Measurements from ENCODE around the gene AP1G1. TPM values are rescaled to one million over a fixed set of nuclear protein-coding genes. Genes with fewer than 3 reads are reported as not detected.
"Not testable (repeated sequence)": the region's sequence is repeated elsewhere in the genome, so short reads cannot be mapped to it uniquely, and the experiment has no call there.

AP1G1 gene
- total RNA-seq, 2 experiments from 2014 or later: 53.9 to 57.4 TPM

DNA sequence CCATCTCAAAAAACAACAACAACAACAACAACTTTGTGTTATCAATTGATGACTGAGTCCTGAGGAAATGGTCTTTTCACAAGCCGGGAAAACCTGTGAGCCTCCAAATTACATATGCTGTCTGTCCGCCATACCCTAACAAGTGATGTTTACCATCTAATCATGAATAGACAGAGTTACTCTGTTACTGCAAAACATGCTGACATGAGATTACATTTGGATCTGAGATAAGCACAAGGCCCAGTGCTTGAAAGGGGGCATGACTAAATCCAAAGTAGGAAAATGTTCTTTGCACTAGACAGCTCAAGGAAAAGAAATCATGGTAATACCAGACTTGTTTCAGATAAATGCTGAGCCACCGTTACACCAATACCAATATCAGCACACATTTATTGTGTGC is 28.5 kb upstream of the AP1G1 start:
- no peak overlapping the region for H3K27ac Mint-ChIP-seq
- intact Hi-C loops (cut with micrococcal nuclease): no loop called here
- H3K4me1 Mint-ChIP-seq (ENCODE audit: low read depth): peaks cover 7% of the 10 kb centered on the region
- ChIA-PET POLR2A (no interaction called here), CTCF (no interaction called here)
- TF ChIP-seq, protein P1, sequence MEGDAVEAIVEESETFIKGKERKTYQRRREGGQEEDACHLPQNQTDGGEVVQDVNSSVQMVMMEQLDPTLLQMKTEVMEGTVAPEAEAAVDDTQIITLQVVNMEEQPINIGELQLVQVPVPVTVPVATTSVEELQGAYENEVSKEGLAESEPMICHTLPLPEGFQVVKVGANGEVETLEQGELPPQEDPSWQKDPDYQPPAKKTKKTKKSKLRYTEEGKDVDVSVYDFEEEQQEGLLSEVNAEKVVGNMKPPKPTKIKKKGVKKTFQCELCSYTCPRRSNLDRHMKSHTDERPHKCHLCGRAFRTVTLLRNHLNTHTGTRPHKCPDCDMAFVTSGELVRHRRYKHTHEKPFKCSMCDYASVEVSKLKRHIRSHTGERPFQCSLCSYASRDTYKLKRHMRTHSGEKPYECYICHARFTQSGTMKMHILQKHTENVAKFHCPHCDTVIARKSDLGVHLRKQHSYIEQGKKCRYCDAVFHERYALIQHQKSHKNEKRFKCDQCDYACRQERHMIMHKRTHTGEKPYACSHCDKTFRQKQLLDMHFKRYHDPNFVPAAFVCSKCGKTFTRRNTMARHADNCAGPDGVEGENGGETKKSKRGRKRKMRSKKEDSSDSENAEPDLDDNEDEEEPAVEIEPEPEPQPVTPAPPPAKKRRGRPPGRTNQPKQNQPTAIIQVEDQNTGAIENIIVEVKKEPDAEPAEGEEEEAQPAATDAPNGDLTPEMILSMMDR (IDR thresholded peaks at IDR 0.05): no peak
- H3K36me3 Mint-ChIP-seq (ENCODE audit: low read depth): no peaks in the 10 kb centered on the region
- no peaks in the 10 kb centered on the region for H3K27me3 Mint-ChIP-seq
- ATAC-seq (no peak), DNase-seq (no peak)
- H3K4me3 Mint-ChIP-seq: no peak overlapping the region
- no peaks in the 10 kb centered on the region for H3K9me3 Mint-ChIP-seq

DNA sequence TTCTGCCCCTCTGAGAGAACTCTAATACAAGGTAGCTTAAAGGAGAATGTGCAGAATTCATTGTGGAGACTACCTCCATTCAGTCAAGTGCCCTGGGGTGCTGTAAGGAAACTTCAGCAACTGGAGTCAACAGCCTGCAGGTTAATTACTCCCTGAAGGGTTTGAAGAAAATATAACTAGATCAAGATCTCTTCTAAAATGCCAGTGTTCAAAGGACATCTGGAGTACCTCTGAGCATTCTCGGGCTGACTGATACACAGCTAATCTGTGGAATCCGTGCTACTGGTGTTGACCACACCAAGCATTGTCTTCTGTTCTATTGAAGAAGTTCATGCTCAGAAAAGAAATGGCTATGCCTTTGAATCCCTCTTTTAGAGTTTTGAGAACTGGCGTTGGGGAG is 25.7 kb upstream of the AP1G1 start:
- no peaks in the 10 kb centered on the region for H3K36me3 Mint-ChIP-seq (ENCODE audit: low read depth)
- no peak overlapping the region for H3K27ac Mint-ChIP-seq
- no peak for ATAC-seq
- ChIA-PET CTCF (no interaction called here), POLR2A (no interaction called here)
- intact Hi-C loops (cut with micrococcal nuclease): no loop called here
- TF ChIP-seq, protein P1 (IDR thresholded peaks at IDR 0.05): no peak
- no peak overlapping the region for H3K4me3 Mint-ChIP-seq
- DNase-seq: no peak
- H3K27me3 Mint-ChIP-seq: no peaks in the 10 kb centered on the region
- no peaks in the 10 kb centered on the region for H3K9me3 Mint-ChIP-seq
- peaks cover 4% of the 10 kb centered on the region for H3K4me1 Mint-ChIP-seq (ENCODE audit: low read depth)

DNA sequence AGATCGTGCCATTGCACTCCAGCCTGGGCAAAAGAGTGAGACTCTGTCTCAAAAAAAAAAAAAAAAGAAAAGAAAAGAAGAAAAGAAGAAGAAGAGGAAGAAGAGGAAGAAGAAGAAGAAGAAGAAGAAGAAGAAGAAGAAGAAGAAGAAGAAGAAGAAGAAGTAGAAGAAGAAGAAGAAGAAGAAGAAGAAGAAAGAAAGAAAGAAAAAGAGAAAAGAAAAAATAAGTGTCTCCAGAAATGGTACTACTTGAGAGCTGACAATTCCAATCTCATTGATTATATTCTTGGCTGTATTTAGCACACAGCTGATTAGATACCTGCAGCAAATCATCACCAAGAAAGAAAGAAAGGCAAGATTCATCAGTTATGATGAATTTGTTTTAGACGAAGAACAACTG is 23.5 kb upstream of the AP1G1 start:
- H3K4me1 Mint-ChIP-seq (ENCODE audit: low read depth); H3K27me3 Mint-ChIP-seq; ATAC-seq; H3K9me3 Mint-ChIP-seq; CTCF ChIA-PET; DNase-seq; H3K4me3 Mint-ChIP-seq; H3K36me3 Mint-ChIP-seq (ENCODE audit: low read depth); H3K27ac Mint-ChIP-seq; intact Hi-C loops (cut with micrococcal nuclease): not testable (repeated sequence)
- POLR2A ChIA-PET: interaction anchor here (1.1 kb wide), 1 partner anchor 11 kb away, joined by 3 read pairs; no protein-coding TSS in a partner anchor

DNA sequence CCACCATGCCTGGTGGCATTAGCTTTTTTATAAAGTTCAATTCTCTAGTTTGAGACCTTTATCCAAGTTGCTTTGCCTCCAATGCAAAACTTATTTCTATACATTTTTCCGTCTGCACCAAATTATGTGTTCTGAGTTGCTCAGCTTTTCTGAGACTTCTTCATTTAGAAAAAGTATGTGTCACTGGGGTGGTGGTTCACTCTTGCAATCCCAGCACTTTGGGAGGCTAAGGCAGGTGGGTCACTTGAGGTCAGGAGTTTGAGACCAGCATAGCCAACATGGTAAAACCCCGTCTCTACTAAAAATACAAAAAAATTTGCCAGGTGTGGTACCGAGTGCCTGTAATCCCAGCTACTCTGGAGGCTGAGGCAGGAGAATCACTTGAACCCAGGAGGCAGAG is 23.1 kb upstream of the AP1G1 start:
- H3K36me3 Mint-ChIP-seq (ENCODE audit: low read depth); DNase-seq; H3K27me3 Mint-ChIP-seq; H3K9me3 Mint-ChIP-seq; H3K27ac Mint-ChIP-seq; H3K4me1 Mint-ChIP-seq (ENCODE audit: low read depth); H3K4me3 Mint-ChIP-seq; intact Hi-C loops (cut with micrococcal nuclease); ATAC-seq: not testable (repeated sequence)
- POLR2A ChIA-PET: interaction anchor here (0.7 to 1.1 kb wide), 2 partner anchors 12 to 19 kb away, joined by 3 read pairs; no protein-coding TSS in a partner anchor
- CTCF ChIA-PET: interaction anchor here (1.3 kb wide), 1 partner anchor 130 kb away, joined by 4 read pairs; no protein-coding TSS in a partner anchor

DNA sequence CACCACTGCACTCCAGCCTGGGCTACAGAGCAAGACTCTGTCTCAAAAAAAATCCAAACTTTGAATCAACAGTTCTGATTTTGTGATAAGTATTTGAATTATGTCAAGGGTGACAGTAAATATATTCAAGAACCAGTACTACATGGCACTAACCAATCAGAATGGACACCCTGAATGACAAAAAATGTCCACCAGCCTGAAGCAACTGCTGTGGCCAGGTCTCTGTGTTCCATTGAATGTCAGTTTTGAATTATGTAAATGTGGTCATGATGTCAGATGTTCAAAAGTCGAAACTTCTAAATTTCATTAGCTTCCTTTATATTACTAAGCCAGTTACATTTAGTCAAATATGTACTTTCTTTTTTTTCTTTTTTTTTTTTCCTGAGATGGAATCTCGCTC is 21.7 kb upstream of the AP1G1 start:
- Mint-ChIP-seq H3K9me3 (no peaks in the 10 kb centered on the region), H3K36me3 (ENCODE audit: low read depth) (no peaks in the 10 kb centered on the region), H3K4me3 (no peak overlapping the region), H3K27ac (no peak overlapping the region), H3K4me1 (ENCODE audit: low read depth) (peaks cover 4% of the 10 kb centered on the region), H3K27me3 (no peaks in the 10 kb centered on the region)
- TF ChIP-seq, protein P1 (IDR thresholded peaks at IDR 0.05): no peak
- intact Hi-C loops (cut with micrococcal nuclease): no loop called here
- DNase-seq (no peak), ATAC-seq (no peak)
- POLR2A ChIA-PET: no interaction called here
- CTCF ChIA-PET: no interaction called here

DNA sequence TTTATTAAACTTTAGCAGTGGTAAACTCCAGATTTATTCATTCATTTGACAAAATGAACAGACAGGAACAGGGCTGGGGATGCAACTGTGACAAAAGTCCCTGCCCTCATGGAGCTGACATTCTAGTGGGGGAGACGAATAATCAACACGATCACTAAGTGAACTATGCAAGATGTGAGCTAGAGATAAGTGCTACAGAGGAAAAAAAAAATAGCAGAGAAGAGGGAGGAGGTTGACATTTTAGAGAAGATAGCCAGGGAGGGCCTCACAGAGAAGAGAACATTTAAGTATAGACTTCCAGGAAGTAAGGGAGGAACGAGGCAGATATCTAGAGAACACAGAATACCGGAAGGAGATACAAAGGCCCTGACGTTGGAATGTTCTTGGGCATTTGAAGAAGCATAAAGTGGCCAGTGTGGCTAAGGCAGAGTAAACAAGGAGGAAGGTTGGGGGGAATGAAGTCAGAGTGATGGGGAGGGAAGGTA is 17.9 kb upstream of the AP1G1 start:
- Mint-ChIP-seq H3K4me3 (no peak overlapping the region), H3K4me1 (ENCODE audit: low read depth) (no peaks in the 10 kb centered on the region), H3K36me3 (ENCODE audit: low read depth) (no peaks in the 10 kb centered on the region), H3K9me3 (no peaks in the 10 kb centered on the region), H3K27me3 (no peaks in the 10 kb centered on the region), H3K27ac (no peak overlapping the region)
- ATAC-seq (no peak), DNase-seq (no peak)
- POLR2A ChIA-PET: interaction anchor here (0.7 to 1.4 kb wide), 3 partner anchors 18 to 53 kb away, joined by 3 to 4 read pairs (median 3); partner anchors contain the start of genes AP1G1 and ATXN1L
- intact Hi-C loops (cut with micrococcal nuclease): no loop called here
- TF ChIP-seq, protein P1 (IDR thresholded peaks at IDR 0.05): no peak
- CTCF ChIA-PET: no interaction called here

DNA sequence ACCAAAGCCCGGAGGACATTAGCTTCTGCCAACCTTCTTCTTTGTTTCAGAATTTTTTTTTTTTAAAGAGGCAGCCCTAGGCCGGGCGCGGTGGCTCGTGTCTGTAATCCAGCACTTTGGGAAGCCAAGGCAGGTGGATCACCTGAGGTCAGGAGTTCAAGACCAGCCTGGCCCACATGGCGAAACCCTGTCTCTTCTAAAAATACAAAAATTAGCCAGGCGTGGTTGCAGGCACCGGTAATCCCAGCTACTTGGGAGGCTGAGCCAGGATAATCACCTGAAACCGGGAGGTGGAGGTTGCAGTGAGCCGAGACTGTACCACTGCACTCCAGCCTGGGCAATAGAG is 8.5 kb upstream of the AP1G1 start:
- H3K9me3 Mint-ChIP-seq; intact Hi-C loops (cut with micrococcal nuclease); DNase-seq; ATAC-seq; H3K36me3 Mint-ChIP-seq (ENCODE audit: low read depth); H3K27me3 Mint-ChIP-seq; POLR2A ChIA-PET; H3K4me3 Mint-ChIP-seq: not testable (repeated sequence)
- H3K27ac Mint-ChIP-seq: peak overlapping the region; percentile 72
- H3K4me1 Mint-ChIP-seq (ENCODE audit: low read depth): peaks cover 14% of the 10 kb centered on the region
- CTCF ChIA-PET: interaction anchor here (1.1 to 1.4 kb wide), 2 partner anchors 11 to 65 kb away, joined by 3 to 4 read pairs; no protein-coding TSS in a partner anchor
